ENCODE data around the gene TULP4. TPM values are rescaled to one million over a fixed set of nuclear protein-coding genes. Genes with fewer than 3 reads are reported as not detected.

The TULP4 gene
- total RNA-seq, 1 experiment from 2014 or later: 52.8 TPM

DNA sequence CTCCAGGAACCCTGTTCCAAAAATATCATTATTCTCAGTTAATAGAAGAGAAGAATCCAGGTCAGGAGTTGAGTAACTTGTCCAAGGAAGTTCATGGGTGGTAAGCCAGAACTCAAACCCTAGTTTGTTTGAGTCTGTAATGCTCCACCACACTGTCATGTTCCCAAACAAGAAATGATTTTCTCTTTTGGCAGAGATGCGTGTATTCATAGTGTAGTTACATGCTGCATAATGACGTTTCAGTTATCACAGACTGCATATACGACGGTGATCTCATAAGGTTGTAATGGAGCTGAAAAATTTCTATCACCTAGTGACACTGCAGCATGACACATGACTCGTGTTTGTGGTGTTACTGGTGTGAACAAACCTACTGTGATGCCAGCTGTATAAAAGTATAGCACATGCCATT lies 102.6 kb downstream of the TULP4 start (continued):
- TF ChIP-seq, protein P1, sequence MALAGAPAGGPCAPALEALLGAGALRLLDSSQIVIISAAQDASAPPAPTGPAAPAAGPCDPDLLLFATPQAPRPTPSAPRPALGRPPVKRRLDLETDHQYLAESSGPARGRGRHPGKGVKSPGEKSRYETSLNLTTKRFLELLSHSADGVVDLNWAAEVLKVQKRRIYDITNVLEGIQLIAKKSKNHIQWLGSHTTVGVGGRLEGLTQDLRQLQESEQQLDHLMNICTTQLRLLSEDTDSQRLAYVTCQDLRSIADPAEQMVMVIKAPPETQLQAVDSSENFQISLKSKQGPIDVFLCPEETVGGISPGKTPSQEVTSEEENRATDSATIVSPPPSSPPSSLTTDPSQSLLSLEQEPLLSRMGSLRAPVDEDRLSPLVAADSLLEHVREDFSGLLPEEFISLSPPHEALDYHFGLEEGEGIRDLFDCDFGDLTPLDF (CRISPR knock-in tag; IDR thresholded peaks at IDR 0.05): no peak
- TF ChIP-seq, protein P2, sequence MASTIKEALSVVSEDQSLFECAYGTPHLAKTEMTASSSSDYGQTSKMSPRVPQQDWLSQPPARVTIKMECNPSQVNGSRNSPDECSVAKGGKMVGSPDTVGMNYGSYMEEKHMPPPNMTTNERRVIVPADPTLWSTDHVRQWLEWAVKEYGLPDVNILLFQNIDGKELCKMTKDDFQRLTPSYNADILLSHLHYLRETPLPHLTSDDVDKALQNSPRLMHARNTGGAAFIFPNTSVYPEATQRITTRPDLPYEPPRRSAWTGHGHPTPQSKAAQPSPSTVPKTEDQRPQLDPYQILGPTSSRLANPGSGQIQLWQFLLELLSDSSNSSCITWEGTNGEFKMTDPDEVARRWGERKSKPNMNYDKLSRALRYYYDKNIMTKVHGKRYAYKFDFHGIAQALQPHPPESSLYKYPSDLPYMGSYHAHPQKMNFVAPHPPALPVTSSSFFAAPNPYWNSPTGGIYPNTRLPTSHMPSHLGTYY (CRISPR knock-in tag; IDR thresholded peaks at IDR 0.05): no peak
- TF ChIP-seq PREB (CRISPR knock-in tag; IDR thresholded peaks at IDR 0.05; ENCODE audit: borderline replicate concordance) (no peak), ZSCAN18 (CRISPR knock-in tag; IDR thresholded peaks at IDR 0.05) (no peak), USF2 (CRISPR knock-in tag; IDR thresholded peaks at IDR 0.05) (no peak), ESRRA (CRISPR knock-in tag; IDR thresholded peaks at IDR 0.05; ENCODE audit: borderline replicate concordance) (no peak)
- TF ChIP-seq, protein P3, sequence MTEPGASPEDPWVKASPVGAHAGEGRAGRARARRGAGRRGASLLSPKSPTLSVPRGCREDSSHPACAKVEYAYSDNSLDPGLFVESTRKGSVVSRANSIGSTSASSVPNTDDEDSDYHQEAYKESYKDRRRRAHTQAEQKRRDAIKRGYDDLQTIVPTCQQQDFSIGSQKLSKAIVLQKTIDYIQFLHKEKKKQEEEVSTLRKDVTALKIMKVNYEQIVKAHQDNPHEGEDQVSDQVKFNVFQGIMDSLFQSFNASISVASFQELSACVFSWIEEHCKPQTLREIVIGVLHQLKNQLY (CRISPR knock-in tag; IDR thresholded peaks at IDR 0.05): no peak

- Mint-ChIP-seq H3K9me3 (peaks cover 10% of the 10 kb centered on the region; the same call in 1 of the 2 replicates), H3K36me3 (peaks cover 9% of the 10 kb centered on the region), H3K4me1 (peaks cover 7% of the 10 kb centered on the region), H3K27ac (no peak overlapping the region), H3K4me3 (no peak overlapping the region), H3K27me3 (ENCODE audit: low read depth) (no peaks in the 10 kb centered on the region)
- ChIA-PET CTCF (no interaction called here), POLR2A (no interaction called here)
- no peak for DNase-seq (ENCODE audit: low spot score)
- no peak for ATAC-seq
- no peak for TF ChIP-seq USF2 (CRISPR knock-in tag; IDR thresholded peaks at IDR 0.05)
- TF ChIP-seq, protein P4, sequence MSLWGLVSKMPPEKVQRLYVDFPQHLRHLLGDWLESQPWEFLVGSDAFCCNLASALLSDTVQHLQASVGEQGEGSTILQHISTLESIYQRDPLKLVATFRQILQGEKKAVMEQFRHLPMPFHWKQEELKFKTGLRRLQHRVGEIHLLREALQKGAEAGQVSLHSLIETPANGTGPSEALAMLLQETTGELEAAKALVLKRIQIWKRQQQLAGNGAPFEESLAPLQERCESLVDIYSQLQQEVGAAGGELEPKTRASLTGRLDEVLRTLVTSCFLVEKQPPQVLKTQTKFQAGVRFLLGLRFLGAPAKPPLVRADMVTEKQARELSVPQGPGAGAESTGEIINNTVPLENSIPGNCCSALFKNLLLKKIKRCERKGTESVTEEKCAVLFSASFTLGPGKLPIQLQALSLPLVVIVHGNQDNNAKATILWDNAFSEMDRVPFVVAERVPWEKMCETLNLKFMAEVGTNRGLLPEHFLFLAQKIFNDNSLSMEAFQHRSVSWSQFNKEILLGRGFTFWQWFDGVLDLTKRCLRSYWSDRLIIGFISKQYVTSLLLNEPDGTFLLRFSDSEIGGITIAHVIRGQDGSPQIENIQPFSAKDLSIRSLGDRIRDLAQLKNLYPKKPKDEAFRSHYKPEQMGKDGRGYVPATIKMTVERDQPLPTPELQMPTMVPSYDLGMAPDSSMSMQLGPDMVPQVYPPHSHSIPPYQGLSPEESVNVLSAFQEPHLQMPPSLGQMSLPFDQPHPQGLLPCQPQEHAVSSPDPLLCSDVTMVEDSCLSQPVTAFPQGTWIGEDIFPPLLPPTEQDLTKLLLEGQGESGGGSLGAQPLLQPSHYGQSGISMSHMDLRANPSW (CRISPR knock-in tag; conservative IDR thresholded peaks at IDR 0.05; ENCODE audit: low read depth): no peak
- TF ChIP-seq GABPB1 (CRISPR knock-in tag; IDR thresholded peaks at IDR 0.05): no peak
- no peak for TF ChIP-seq NR2C2 (CRISPR knock-in tag; IDR thresholded peaks at IDR 0.05)
- no peak for TF ChIP-seq JAZF1 (CRISPR knock-in tag; IDR thresholded peaks at IDR 0.05)
- no peak for TF ChIP-seq ZNF219 (CRISPR knock-in tag; IDR thresholded peaks at IDR 0.05; ENCODE audit: borderline replicate concordance)
- TF ChIP-seq, protein P5, sequence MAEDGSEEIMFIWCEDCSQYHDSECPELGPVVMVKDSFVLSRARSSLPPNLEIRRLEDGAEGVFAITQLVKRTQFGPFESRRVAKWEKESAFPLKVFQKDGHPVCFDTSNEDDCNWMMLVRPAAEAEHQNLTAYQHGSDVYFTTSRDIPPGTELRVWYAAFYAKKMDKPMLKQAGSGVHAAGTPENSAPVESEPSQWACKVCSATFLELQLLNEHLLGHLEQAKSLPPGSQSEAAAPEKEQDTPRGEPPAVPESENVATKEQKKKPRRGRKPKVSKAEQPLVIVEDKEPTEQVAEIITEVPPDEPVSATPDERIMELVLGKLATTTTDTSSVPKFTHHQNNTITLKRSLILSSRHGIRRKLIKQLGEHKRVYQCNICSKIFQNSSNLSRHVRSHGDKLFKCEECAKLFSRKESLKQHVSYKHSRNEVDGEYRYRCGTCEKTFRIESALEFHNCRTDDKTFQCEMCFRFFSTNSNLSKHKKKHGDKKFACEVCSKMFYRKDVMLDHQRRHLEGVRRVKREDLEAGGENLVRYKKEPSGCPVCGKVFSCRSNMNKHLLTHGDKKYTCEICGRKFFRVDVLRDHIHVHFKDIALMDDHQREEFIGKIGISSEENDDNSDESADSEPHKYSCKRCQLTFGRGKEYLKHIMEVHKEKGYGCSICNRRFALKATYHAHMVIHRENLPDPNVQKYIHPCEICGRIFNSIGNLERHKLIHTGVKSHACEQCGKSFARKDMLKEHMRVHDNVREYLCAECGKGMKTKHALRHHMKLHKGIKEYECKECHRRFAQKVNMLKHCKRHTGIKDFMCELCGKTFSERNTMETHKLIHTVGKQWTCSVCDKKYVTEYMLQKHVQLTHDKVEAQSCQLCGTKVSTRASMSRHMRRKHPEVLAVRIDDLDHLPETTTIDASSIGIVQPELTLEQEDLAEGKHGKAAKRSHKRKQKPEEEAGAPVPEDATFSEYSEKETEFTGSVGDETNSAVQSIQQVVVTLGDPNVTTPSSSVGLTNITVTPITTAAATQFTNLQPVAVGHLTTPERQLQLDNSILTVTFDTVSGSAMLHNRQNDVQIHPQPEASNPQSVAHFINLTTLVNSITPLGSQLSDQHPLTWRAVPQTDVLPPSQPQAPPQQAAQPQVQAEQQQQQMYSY (CRISPR knock-in tag; IDR thresholded peaks at IDR 0.05): no peak
- TF ChIP-seq HMGA2 (CRISPR knock-in tag; IDR thresholded peaks at IDR 0.05): no peak
- no peak for TF ChIP-seq ESRRA (CRISPR knock-in tag; IDR thresholded peaks at IDR 0.05; ENCODE audit: borderline replicate concordance)
- TF ChIP-seq, protein P6, sequence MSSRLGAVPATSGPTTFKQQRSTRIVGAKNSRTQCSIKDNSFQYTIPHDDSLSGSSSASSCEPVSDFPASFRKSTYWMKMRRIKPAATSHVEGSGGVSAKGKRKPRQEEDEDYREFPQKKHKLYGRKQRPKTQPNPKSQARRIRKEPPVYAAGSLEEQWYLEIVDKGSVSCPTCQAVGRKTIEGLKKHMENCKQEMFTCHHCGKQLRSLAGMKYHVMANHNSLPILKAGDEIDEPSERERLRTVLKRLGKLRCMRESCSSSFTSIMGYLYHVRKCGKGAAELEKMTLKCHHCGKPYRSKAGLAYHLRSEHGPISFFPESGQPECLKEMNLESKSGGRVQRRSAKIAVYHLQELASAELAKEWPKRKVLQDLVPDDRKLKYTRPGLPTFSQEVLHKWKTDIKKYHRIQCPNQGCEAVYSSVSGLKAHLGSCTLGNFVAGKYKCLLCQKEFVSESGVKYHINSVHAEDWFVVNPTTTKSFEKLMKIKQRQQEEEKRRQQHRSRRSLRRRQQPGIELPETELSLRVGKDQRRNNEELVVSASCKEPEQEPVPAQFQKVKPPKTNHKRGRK (CRISPR knock-in tag; IDR thresholded peaks at IDR 0.05; ENCODE audit: borderline replicate concordance): no peak
- TF ChIP-seq GTF2I (CRISPR knock-in tag; conservative IDR thresholded peaks at IDR 0.05): no peak
- TF ChIP-seq NFATC4 (CRISPR knock-in tag; IDR thresholded peaks at IDR 0.05): no peak
Observed at GRCh38 chr6:158415666-158416065, 103.4 kb downstream of the TULP4 start.
